D341Med (cell line): ENCODE results near the gene GBP1.
"Not testable (repeated sequence)": the region's sequence is repeated elsewhere in the genome, so short reads cannot be mapped to it uniquely, and the experiment has no call there.

Experiments used
- DNase-seq: peaks from one replicate; pipeline ENCODE4 v3.0.0; 2012; ENCODE audit warnings: low spot score

Gene GBP1

DNA sequence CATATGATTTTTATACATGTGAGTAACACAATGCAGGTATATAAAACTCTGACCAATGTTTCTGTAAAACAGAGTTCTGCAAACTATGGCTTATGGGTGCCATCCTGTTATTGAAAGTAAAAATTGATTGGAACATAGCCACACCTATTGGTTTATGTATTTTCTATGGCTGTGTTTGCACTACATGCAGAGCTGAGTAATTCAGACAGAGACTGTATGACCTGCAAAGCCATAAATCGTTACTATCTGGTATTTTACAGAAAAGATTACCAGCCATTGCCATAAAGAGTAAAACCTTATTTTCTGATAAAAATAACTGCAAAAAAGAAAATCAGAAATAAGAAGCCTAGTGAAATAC lies 13.1 kb downstream of the GBP1 start:
- no peak for DNase-seq

DNA sequence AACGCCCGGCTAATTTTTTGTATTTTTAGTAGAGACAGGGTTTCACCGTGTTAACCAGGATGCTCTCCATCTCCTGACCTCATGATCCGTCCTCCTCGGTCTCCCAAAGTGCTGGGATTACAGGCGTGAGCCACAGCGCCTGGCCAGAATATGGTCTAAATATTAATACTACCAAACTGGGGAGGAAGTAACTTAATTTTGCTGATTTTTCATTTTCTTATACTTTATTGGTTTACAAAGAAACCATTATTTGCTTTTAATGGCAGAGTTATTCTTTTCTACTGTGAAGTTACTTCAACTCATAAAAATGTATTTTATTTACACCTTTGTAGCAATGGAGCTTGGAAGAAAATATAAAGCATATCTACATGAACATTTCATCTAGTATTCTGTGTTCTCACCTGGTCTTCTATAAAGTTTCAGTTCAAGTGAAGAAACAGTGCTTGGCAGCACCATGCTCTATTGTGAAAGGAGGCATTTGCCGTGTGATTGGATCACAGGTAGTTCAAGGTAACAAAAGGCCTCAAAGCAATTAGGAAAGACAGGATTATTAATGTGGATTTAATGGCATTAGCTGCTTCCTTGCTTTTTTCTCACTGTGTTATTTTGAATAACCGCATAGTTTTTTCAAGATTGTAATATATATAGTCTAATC lies 13.6 kb downstream of the GBP1 start:
- DNase-seq, result no peak

DNA sequence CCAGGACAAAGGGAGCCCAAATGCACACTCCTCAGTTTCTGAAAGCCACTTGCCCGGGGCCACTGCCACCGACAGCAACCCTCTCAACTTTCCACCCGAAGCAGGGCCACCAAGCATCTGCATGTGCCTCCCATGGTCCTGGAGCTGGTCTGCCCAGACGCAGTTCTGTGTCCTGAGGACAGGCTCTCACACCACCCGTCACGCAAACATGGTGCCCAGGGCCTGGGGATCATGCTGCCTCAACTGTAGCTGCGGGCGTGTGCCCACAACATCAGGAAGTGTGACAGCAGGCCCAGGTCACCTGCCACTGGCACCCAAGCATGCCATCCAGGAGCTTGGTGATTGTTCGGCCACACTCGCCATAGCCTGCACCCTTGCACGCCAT lies 14.4 kb downstream of the GBP1 start:
- no peak for DNase-seq

DNA sequence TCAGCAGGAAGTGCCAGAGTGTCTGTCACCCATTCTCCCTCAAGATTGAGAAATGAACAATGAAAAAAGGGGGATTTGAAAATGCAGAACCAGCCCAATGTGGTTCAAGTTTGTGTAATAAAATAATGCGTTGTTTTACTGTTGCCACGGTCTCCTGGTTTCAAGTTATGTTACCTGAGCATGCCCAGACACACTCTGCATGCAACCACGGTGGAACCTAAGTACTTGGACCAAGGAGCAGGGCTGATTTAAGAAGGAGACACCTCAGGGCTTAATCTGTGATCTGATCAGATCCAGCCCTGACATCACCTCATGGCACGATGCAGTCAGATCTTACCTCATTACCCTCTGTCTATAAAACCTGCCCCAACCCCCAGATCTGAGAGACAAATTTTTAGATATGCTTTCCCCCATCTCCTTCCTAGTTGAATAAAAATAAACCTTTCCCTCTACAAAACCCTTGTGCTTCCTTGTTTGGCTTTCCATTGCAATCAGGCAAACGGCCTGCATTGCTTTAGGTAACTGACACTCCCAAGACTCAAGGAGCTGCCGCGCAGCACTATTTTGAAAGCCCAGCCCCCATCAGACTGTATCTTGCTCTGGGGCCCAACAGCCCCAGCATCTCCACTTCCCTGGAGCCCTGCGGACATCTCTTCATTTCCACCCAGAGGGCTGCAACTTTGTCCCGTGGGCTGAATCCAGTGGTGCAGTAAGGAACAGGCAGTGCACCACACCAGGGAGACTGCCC lies 14.9 kb downstream of the GBP1 start:
- not testable (repeated sequence) for DNase-seq

DNA sequence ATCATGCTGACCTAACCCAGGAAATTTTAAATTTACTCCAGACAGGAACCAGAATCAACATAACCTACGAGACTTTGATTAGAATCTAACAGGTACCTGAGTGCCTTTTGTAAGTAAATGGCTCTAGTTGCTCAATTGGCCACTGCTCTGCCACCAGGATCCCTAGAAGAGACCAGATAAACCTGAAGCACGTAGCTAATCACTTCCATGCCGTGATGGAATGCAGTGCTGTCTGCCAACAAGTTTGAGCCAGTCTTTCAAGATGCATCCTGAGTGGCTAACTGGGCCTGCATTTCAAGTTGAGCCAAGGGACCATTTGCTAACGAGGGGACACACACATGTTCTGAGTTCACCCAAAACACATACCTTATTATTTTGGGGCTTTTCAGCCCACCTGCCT lies 15.8 kb downstream of the GBP1 start:
- not testable (repeated sequence) for DNase-seq

DNA sequence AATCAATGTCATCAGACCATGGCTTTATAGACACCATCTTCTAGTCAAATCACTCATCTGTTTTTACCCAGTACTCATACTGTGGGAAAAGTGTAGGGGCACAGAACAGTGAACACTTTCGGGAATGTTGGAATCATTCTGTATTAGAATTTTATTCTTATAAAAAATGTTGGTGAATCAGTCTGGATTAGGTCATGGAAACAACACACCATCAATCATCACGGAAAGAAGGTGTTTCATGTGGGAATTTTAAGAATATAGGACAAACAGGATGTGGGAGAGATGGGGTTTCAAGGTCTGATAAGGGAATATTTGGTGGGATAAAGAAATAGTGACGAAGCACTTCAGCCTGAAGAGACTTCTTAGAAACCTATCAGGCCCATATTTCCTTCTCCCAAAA lies 17.3 kb downstream of the GBP1 start:
- DNase-seq, result no peak

DNA sequence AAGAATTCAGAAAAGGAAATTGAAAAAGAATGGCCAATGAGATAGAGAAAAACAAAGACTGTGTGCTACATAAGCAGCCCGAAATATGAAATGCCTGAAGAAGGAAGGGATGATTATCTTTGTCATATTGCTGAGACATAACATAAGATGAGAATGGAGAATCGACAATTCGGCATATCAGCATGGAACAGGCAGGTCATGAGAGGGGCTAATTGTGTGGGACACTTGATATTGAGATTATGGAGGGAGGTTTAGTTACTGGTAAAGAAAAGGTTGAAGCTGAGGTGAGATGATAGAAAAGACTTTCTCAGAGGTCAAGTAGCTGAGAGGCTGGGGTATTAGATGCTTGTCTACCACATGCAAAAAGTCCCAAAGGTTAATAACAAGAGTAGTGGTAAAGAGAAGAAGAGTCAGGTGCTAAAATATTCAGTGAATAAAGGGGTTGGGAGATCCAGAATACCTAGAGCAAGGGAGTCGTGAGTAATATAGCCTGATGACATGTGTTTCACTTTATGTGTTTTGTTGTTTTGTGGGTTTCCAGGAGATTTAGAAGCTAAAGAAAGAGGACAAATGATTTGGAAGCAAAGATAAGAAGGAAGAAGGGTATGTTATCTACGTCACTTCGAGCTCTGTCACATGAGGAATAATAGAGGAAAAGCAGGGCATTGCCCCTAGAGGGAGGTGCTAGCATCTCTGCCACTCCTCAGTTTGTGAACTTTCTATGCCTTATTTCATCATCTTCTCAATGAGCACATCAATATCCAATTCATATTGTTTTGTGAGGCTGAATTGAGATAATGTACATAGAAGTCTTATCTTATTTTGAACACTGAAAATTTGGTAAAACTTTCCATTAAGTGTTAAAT lies 18.5 kb downstream of the GBP1 start:
- DNase-seq, result not testable (repeated sequence)

DNA sequence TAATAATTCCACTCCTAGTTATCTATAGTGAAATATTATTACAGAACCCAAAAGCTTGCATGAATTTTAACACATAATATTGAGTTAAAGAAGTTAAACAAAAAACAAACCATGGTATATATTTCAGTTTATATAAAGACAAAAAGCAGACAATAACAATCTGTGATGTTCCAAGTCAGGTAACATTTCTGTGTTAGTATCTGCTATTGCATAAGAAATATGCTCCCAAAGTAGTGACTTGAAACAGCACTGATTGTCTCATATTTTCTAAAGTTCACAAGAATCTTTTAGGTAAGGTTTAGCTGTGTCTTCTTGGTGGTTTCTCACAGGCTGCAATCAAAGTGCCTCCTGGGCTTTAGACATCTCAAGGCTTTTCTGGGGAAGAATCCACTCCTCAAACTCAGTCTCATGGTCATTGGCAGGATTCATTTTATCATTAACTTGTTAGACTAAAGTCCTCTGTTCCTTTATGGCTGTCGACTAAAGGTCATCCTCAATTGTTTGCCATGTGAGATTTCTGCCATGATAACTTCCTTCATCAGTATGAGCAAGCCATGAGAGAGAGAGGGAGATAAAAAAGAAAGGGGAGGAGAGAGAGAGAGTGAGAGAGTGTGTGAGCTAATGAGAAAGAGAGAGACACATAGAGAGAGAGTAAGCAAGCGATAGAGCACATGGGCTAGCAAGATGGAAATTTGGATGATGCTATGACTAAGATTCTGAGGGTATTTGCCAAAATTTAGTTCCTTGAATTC lies 19.9 kb downstream of the GBP1 start:
- DNase-seq, result no peak

DNA sequence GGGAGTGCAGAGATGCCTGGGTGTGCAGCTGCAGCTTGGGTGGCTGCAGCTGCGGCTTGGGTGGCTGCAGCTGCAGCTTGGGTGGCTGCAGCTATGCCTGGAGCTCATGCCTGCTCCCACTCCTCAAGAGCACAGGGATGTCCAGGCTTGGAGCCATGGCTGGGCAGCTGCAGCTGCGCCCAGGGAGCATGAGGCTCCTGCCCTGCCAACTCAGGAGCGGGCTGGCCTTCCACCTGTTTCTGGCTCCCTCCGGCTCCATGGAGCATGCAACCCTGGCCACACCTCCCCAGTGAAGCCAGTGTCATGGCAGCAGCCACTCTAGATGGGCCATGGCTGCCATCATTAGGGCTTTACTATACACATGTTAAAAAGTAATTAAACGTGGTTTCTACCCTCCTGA lies 21.1 kb downstream of the GBP1 start:
- no peak for DNase-seq

DNA sequence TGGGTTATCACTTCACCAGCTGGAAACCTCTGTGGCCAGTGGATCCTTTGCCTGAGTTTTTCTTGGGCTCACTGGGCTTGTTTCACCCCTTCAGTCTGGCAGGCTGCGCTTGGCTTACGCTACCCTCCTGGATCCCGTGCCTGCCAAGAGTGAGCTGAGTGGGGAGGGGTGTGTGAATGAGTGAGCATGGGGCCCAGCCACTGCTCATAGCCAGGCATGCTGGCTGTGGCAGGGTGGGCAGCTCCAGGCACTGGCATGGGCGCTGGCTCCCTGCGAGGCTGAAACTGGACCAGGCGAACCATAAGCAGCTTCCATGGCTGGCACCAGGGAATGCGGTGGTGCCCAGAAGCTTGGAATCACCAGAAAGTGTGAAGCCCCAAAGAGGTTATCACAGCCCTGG lies 22.5 kb downstream of the GBP1 start:
- no peak for DNase-seq

DNA sequence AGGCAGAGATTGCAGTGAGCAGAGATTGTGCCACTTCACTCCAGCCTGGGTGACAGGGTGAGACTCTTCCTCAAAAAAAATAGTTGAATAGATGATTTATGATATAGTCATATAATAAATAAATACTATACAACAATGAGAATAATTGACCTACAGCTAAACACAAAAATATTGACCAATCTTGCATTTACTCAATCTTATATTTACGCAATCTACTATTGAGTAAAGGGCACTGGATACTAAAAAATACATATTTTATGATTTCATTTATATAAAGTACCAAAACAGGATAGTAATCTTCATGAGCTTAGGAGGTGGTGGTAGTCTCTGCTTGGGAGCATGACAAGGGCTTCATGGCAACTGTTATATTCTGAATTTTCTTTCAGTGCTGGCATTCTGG lies 23.3 kb downstream of the GBP1 start:
- no peak for DNase-seq

DNA sequence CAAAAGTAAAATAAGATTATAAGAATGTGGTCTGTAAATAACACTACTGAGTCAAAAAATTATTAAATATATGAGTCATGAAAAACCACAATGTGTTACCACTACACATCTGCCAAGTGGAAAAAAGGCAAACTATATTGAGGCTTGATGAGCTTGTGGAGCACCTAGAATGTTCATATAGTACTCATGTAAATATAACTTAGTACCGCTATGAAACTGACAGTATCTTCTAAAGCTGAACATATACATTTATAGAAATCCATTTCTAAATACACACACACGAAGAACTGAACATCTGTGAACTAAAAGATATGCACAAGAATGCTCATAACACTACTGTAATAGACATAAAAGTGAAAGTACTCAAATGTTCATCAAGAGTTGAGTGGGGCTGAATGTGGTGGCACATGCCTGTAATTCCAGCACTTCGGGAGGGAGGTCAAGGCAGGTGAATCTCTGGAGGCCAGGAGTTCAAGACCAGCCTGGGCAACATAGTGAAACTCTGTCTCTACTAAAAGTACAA lies 23.8 kb downstream of the GBP1 start:
- DNase-seq, result no peak

DNA sequence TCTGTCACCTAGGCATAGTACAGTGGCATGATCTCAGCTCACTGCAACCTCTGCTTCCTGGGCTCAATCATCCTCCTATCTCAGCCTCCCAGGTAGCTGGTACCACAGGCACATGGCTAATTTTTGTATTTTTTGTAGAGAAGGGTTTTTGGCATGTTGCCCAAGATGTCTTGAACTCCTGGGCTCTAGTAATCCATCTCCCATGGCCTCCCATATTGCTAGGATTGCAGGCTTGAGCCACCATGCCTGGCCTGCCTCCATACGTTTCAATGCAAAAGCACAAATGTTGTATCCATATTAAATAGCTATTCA lies 24.7 kb downstream of the GBP1 start:
- DNase-seq, result no peak

DNA sequence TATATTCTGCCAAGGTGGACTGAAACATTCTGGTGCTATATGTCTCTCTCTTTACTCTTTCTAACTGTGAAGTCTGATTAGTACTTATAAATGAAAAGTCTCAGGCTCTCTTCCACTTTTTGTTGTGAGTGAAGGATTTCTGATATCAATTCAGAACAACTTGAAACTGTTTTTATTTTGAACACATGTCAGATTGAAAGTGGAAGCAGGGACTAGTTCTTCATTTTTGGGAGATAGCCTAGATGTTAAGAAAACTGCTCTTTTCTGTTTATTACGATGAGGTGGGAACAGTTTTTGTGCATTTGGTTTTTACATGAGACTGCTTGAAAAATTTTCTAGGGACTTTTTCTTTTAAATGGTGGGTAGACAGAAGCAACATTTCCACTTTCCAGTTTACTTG lies 27.8 kb downstream of the GBP1 start:
- no peak for DNase-seq

DNA sequence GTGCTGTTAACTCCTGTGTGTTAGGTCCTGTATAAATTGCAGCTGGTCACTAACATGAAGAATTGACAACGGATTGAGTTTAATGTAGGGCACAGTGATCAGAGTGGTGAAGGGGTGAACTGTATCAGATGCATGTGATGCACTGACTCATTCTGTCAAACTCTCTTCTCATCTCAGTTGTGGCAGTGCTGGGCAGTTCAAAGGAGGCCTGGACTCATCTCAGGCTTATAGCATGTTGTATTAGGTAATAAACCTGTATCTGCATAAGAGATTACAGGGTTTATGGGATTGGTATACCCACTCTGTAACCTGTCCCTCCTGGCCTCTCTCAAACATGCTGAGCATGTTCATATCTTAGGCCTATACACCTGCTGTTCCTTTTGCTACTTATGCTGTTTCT lies 29.9 kb downstream of the GBP1 start:
- no peak for DNase-seq

DNA sequence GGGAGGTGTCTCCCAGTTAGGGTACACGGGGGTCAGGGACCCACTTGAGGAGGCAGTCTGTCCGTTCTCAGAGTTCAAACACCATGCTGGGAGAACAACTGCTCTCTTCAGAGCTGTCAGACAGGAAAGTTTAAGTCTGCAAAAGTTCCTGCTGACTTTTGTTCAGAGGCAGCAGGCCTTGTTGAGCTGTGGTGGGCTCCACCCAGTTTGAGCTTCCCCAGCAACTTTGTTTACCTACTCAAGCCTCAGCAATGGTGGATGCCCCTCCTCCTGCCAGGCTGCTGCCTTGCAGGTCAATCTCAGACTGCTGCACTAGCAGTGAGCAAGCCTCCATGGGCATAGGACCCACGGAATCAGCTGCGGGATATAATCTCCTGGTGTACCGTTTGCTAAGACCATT lies 31.0 kb downstream of the GBP1 start:
- not testable (repeated sequence) for DNase-seq

DNA sequence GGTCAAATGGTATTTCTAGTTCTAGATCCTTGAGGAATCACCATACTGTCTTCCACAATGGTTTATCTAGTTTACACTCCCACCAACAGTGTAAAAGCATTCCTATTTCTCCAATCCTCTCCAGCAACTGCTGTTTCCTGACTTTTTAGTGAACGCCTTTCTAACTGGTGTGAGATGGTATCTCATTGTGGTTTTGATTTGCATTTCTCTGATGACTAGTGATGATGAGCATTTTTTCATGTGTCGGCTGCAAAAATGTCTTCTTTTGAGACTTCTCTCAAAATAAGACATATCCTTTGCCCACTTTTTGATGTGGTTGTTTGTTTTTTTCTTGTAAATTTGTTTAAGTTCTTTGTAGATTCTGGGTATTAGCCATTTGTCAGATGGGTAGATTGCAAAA lies 36.0 kb downstream of the GBP1 start:
- not testable (repeated sequence) for DNase-seq

DNA sequence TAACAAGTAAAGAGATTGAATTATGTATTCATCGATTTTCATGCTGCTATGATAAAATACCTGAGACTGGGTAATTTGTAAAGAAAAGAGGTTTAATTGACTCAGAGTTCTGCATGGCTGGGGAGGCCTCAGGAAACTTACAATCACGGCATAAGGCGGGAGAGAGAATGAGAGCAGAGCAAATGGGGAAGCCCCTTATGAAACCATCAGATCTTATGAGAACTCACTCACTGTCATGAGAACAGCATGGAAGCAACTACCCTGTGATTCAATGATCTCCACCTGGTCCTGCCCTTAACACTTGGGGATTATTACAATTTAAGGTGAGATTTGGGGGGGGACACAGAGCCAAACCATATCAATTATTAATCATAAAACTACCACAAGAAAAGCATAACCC lies 39.1 kb downstream of the GBP1 start:
- no peak for DNase-seq

DNA sequence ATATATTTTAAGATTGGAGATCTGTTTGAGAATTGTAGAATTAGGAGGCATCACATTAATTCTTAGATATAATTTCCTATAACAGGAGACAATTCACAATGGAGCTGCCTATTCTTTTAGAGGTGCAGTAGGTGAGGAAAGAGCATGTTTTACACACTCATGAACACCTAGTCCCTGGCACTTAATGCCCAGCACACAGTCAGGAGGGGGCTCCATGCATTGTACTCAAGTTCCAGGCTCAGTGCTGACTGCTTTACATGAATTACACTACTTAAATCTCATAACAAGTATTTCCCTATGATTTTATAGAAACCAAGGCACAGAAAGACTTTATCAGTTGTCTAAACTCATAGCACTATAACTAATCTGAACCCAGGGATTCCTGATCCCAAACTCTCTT lies 42.0 kb downstream of the GBP1 start:
- DNase-seq, result no peak

DNA sequence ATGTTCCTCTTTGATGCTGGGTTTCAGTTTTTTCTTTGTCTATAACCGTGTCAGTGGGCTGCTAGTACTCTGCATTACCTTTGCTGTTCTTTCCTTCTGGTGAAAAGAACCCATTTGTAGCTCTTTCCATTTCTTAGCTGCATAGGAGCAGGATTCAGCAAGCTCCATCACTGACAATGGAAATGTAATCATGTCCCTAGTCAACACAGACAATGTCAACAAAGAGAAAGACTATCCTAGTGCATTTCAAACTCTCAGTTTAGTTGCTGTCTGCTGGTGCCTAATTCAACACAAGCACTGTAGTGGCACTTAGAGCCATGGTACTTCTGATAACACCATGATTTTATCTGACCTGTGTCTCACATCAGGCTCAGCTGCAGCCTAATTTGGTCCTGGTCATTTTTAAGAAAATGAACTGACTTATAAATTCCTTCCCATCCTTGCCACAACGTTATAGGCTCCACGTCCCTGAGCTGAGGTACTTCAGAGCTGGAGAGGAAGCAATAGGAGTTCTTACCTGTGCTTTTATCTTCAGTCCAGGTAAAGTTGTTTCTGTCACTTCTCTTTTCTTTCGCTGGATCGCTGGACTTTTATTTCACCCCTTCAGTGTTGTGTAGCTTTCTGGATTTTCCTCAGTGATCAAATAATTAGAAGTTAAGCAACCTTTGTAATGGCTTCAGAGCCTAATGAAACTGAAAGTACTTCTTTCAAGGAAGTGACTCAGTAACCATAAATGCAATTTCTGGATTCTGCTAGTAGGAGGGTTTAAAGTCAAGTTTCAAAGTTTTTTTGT lies 42.6 kb downstream of the GBP1 start, which contains the start of gene GBP3:
Gene GBP3, minus strand, starts transcription at position 700 of the 793 bp plus-strand sequence. CDS start 2,145 bp downstream, outside the sequence.
- no peak for DNase-seq

DNA sequence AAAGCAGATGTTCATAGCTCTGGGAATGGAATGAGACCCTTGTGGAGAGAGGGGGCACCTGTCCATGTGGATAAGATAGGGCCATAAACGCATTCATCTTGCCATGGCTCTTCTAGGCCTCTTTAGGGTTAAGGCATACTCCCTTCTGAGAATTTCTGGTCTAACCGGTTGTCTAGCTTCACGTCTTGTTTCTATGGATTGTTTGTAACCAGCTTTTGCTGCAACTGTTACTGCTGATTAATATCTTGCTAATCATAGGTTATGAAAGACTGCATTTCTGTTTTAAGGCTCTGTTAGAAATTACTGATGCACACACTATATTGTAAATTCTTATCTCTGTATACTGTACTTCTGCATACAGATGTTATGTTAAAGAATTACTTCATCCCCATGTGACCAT lies 46.7 kb downstream of the GBP1 start:
- DNase-seq, result not testable (repeated sequence)
